Tibial artery (tissue), 4 donors: ENCODE measurements around the gene PRL.

Source experiments
- DNase-seq, 2 donors: peaks; one replicate each; pipeline ENCODE4 v3.0.0-alpha.2; 2019
- H3K27ac ChIP-seq, 2 donors: fragments of 200-600 bp; sonication (generic) in 1 of 2; 1 replicate in 1 of 2; 2 replicates in 1 of 2; pipeline ENCODE4 v1.5.1; 2018 to 2019; ENCODE audit warnings: mild to moderate bottlenecking in 1 of 2
- H3K27me3 ChIP-seq, 2 donors: fragments of 200-600 bp; sonication (generic) in 1 of 2; one replicate each; pipeline versions ENCODE4 v1.5.1 to v1.6.0; 2016 to 2019
- H3K36me3 ChIP-seq, 3 donors: fragments of 200-600 bp; sonication (generic) in 2 of 3; one replicate each; pipeline ENCODE4 v1.5.1; 2016 to 2019; ENCODE audit warnings: mild to moderate bottlenecking in 2 of 3
- H3K4me1 ChIP-seq, 4 donors: fragments of 200-600 bp; sonication (generic) in 2 of 4; 1 replicate in 3 of 4; 2 replicates in 1 of 4; pipeline ENCODE4 v1.5.1; 2016 to 2019
- H3K4me3 ChIP-seq, 2 donors: fragments of 200-600 bp; sonication (generic) in 1 of 2; 1 replicate in 1 of 2; 2 replicates in 1 of 2; pipeline ENCODE4 v1.5.1; 2018 to 2019; ENCODE audit warnings: mild to moderate bottlenecking in 2 of 2
- H3K9me3 ChIP-seq, 3 donors: fragments of 200-600 bp; sonication (generic) in 1 of 3; one replicate each; pipeline ENCODE4 v1.5.1; 2016 to 2019
- intact Hi-C: fragments of 100-400 bp; cut with DNase I; formaldehyde crosslinking; loops from one replicate; pipeline ENCODE4 v1.15.0; 2023; ENCODE audit warnings: low total_unique reads
- TF ChIP-seq, protein P1 (sequence below), 2 experiments: fragments of 200-600 bp in 1 of 2; fragments of 450-650 bp in 1 of 2; IDR thresholded peaks; one replicate each; pipeline ENCODE4 v1.5.1; 2017 to 2019; ENCODE audit warnings: antibody characterized with exemption in 2 of 2, mild to moderate bottlenecking in 1 of 2, moderate library complexity in 1 of 2

Gene PRL

DNA sequence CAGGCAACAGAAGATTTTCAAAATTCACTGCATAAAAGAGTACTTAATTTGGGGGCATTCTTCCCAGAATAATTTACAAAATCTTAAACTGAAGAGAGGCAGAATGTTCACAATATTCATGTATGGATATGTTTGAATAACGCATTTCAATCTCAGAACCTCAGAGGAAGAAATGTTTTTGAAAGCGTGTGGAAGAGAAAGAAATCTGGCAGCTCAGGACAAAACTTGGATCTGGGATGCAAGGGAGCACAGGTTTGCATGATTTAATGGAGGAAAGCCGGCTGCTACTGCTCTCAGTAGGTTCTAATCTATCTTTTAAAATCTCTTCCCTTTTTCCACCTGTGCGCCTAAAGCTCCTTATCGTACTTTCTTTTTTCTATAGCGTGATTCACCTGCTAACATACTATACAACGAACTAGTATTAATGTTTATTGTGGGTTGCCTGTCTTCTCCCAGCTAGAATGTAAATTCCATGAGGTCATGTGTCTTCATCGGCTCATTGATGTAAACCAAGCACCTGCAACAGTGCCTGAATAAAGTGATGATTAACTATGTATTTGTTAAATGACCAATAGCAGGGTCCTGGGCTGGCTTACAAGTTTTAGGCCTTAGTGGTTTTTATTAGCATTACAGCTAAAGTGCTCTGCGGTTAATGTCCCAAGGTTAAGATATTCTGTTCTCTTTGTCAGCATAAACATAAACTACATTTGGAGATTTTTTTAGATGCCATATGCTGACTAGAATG is 15.3 kb downstream of the PRL start:
- no peak overlapping the region for H3K27ac ChIP-seq
- no peaks in the 10 kb centered on the region for H3K4me1 ChIP-seq
- H3K36me3 ChIP-seq = no peaks in the 10 kb centered on the region
- TF ChIP-seq, protein P1, sequence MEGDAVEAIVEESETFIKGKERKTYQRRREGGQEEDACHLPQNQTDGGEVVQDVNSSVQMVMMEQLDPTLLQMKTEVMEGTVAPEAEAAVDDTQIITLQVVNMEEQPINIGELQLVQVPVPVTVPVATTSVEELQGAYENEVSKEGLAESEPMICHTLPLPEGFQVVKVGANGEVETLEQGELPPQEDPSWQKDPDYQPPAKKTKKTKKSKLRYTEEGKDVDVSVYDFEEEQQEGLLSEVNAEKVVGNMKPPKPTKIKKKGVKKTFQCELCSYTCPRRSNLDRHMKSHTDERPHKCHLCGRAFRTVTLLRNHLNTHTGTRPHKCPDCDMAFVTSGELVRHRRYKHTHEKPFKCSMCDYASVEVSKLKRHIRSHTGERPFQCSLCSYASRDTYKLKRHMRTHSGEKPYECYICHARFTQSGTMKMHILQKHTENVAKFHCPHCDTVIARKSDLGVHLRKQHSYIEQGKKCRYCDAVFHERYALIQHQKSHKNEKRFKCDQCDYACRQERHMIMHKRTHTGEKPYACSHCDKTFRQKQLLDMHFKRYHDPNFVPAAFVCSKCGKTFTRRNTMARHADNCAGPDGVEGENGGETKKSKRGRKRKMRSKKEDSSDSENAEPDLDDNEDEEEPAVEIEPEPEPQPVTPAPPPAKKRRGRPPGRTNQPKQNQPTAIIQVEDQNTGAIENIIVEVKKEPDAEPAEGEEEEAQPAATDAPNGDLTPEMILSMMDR (IDR thresholded peaks at IDR 0.05) = no peak
- H3K27me3 ChIP-seq = no peaks in the 10 kb centered on the region
- no peak overlapping the region for H3K4me3 ChIP-seq
- no peaks in the 10 kb centered on the region for H3K9me3 ChIP-seq
- intact Hi-C loops = no loop called here
- no peak for DNase-seq

GRCh38 chr6:22279427-22279826 is 17.4 kb downstream of the PRL start:
- H3K27ac ChIP-seq = no peak overlapping the region
- H3K9me3 ChIP-seq = no peaks in the 10 kb centered on the region
- TF ChIP-seq, protein P1 (IDR thresholded peaks at IDR 0.05) = no peak
- intact Hi-C loops = no loop called here
- no peak for DNase-seq
- no peaks in the 10 kb centered on the region for H3K27me3 ChIP-seq
- H3K4me3 ChIP-seq = no peak overlapping the region
- H3K36me3 ChIP-seq = no peaks in the 10 kb centered on the region
- H3K4me1 ChIP-seq = no peaks in the 10 kb centered on the region

DNA sequence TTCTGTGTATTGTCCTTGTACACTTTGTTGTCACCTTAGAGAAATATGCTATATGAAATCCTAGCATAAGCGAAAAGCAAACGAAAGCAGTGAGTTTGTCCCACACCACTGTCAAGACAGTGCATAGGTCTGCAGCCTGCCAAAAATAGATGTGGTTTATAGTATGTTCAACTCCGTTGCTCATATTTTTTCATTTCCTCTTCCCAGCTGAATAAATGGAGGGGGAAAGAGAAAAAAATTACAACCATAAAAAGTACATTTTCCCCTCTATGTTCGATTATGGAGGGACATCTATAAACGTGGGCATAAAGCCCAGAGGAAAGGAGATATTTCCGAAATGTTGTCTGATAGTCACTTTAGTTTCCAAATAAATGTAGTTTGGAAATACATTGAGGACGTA is 25.8 kb downstream of the PRL start:
- H3K4me3 ChIP-seq = no peak overlapping the region
- TF ChIP-seq, protein P1 (IDR thresholded peaks at IDR 0.05) = no peak
- intact Hi-C loops = no loop called here
- H3K36me3 ChIP-seq = no peaks in the 10 kb centered on the region
- no peaks in the 10 kb centered on the region for H3K4me1 ChIP-seq
- no peak overlapping the region for H3K27ac ChIP-seq
- no peaks in the 10 kb centered on the region for H3K9me3 ChIP-seq
- H3K27me3 ChIP-seq = no peaks in the 10 kb centered on the region
- no peak for DNase-seq

DNA sequence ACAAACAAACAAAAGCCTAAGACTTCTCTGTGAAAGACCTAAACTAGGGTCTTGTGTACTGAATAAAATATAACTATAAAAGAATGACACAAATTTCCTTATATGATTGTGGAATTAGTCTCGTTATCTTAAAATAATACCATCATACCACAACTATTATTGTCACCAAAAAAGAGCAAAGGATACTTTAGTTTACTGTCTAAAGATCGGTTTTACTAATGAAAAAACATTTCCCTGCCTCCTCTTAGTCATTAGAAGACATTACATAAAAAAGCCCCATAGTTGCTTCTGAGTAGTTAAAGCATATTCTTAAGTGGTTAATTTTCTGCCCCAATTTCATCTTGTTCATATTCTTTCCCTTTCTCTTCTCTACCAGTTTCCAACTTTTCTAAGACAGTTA is 33.1 kb downstream of the PRL start:
- H3K36me3 ChIP-seq = no peaks in the 10 kb centered on the region
- intact Hi-C loops = no loop called here
- no peak overlapping the region for H3K4me3 ChIP-seq
- no peak overlapping the region for H3K27ac ChIP-seq
- TF ChIP-seq, protein P1 (IDR thresholded peaks at IDR 0.05) = no peak
- no peaks in the 10 kb centered on the region for H3K27me3 ChIP-seq
- H3K9me3 ChIP-seq = no peaks in the 10 kb centered on the region
- no peak for DNase-seq
- no peaks in the 10 kb centered on the region for H3K4me1 ChIP-seq

GRCh38 chr6:22254886-22255285 is 42.0 kb downstream of the PRL start:
- TF ChIP-seq, protein P1 (IDR thresholded peaks at IDR 0.05) = no peak
- Histone ChIP-seq H3K36me3 (no peaks in the 10 kb centered on the region), H3K27ac (no peak overlapping the region), H3K9me3 (no peaks in the 10 kb centered on the region), H3K4me1 (peaks cover 0 to 14% (median 2%) of the 10 kb centered on the region in 4 donors), H3K27me3 (no peaks in the 10 kb centered on the region), H3K4me3 (no peak overlapping the region)
- intact Hi-C loops = no loop called here
- DNase-seq = no peak
